ENCODE measurements around the gene MR1.

- TF ChIP-seq POLR2A (IDR thresholded peaks at IDR 0.05; ENCODE audit: low read length): no peak
- no peak for TF ChIP-seq GATA1 (IDR thresholded peaks at IDR 0.05; ENCODE audit: low read depth, low read length)
These were observed 520 bp upstream of the MR1 start for GRCh38 chr1:181033128-181033798.

Measured in erythroblast (primary cell).